Body of pancreas (tissue), 4 donors: ENCODE data around the gene KRT79. TPM values are rescaled to one million over a fixed set of nuclear protein-coding genes. Genes with fewer than 3 reads are reported as not detected.

ENCODE experiments used
- ATAC-seq: fragments of 150-250 bp; one replicate; pipeline ENCODE4 v1.9.1; 2016
- DNase-seq, 4 donors: peaks; one replicate each; pipeline ENCODE4 v3.0.0-alpha.2; 2019
- H3K27ac ChIP-seq, 4 donors: fragments of 200-600 bp; sonication (generic); 1 replicate in 3 of 4; 2 replicates in 1 of 4; pipeline versions ENCODE4 v1.5.1 to v1.6.1; 2016 to 2019; ENCODE audit warnings: mild to moderate bottlenecking in 1 of 4, mixed read lengths in 1 of 4, moderate library complexity in 1 of 4
- H3K27me3 ChIP-seq, 2 donors: fragments of 200-600 bp; sonication (generic); one replicate each; pipeline ENCODE4 v1.6.0; 2016; ENCODE audit warnings: mild to moderate bottlenecking in 1 of 2
- H3K36me3 ChIP-seq, 2 donors: fragments of 200-600 bp; sonication (generic); replicated peaks in 1 of 2; 2 replicates each; pipeline ENCODE4 v1.5.1; 2016; ENCODE audit warnings: low read depth in 2 of 2; ENCODE audit not compliant: insufficient read depth in 1 of 2
- H3K4me1 ChIP-seq: fragments of 200-600 bp; sonication (generic); one replicate; pipeline ENCODE4 v1.6.0; 2016
- H3K4me3 ChIP-seq, 2 donors: fragments of 200-600 bp; sonication (generic); 1 replicate in 1 of 2; 2 replicates in 1 of 2; pipeline ENCODE4 v1.5.1; 2016 to 2019
- H3K9me3 ChIP-seq, 3 donors: fragments of 200-600 bp; sonication (generic); 1 replicate in 2 of 3; 2 replicates in 1 of 3; pipeline ENCODE4 v1.5.1; 2016
- POLR2A ChIP-seq, 3 donors: fragments of 450-650 bp; IDR thresholded peaks; one replicate each; pipeline ENCODE4 v1.6.1; 2016; ENCODE audit warnings: antibody characterized with exemption in 3 of 3, mild to moderate bottlenecking in 2 of 3
- WGBS, 2 donors: methylation state at CpG; one replicate each; pipeline ENCODE4 v1.1.5; 2017; 5-methylcytosine and 5-hydroxymethylcytosine counted together
- intact Hi-C: fragments of 100-400 bp; cut with DNase I; formaldehyde crosslinking; loops from one replicate; pipeline ENCODE4 v1.15.1; 2023
- total RNA-seq, 2 donors: library from RNA; depleted of rRNA; stranded (reverse); fragments of >200 nt; gene quantifications; one replicate each; pipeline ENCODE4 v1.1.0, GENCODE V29; 2016
- TF ChIP-seq, protein P1 (sequence below), 7 experiments: fragments of 450-650 bp in 4 of 7; fragments of 200-600 bp in 3 of 7; sonication (generic) in 3 of 7; IDR thresholded peaks; one replicate each; pipeline ENCODE4 v1.5.1; 2016 to 2019; ENCODE audit warnings: antibody characterized with exemption in 7 of 7

The KRT79 gene
- total RNA-seq, 2 donors from 2014 or later: not detected

DNA sequence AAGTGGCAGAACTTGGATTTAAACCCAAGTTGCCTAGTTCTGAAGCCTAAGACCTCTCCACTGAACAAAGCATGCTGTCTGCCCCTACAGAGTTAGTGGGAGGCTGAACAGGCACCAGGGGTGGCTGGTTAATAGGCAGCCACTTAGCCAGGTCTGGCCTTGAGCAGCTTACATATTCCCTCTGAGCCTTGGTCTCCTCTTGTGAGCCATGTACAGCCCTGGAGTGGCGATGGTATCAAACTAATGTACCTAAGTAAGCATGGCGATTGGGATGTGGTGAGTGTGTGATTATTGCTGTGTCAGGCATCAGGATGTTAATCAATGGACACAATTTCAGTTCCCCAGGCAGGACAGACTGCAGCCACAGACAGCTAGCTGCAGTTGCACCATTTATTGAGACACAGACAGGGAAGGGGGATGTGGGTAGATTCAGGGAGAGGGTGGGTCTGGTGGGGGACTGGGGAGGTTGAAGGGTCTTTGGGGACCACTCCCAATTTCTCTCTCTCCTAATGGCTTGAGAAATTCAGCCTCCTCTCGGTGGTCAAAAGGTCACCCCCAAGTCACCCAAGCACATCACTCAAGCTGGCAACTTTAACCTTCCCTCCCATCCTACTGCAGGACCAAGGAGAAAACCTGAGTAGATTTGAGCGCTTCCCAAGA lies 12.9 kb downstream of the KRT79 start:
- H3K4me1 ChIP-seq: no peaks in the 10 kb centered on the region
- no peaks in the 10 kb centered on the region for H3K9me3 ChIP-seq
- TF ChIP-seq, protein P1, sequence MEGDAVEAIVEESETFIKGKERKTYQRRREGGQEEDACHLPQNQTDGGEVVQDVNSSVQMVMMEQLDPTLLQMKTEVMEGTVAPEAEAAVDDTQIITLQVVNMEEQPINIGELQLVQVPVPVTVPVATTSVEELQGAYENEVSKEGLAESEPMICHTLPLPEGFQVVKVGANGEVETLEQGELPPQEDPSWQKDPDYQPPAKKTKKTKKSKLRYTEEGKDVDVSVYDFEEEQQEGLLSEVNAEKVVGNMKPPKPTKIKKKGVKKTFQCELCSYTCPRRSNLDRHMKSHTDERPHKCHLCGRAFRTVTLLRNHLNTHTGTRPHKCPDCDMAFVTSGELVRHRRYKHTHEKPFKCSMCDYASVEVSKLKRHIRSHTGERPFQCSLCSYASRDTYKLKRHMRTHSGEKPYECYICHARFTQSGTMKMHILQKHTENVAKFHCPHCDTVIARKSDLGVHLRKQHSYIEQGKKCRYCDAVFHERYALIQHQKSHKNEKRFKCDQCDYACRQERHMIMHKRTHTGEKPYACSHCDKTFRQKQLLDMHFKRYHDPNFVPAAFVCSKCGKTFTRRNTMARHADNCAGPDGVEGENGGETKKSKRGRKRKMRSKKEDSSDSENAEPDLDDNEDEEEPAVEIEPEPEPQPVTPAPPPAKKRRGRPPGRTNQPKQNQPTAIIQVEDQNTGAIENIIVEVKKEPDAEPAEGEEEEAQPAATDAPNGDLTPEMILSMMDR (IDR thresholded peaks at IDR 0.05): no peak
- no peak for TF ChIP-seq POLR2A (IDR thresholded peaks at IDR 0.05)
- ATAC-seq: no peak
- no peak overlapping the region for H3K27ac ChIP-seq
- no peaks in the 10 kb centered on the region for H3K36me3 ChIP-seq
- no peaks in the 10 kb centered on the region for H3K27me3 ChIP-seq
- no peak overlapping the region for H3K4me3 ChIP-seq
- intact Hi-C loops: no loop called here
- 76 to 78% methylated on average over 2 to 4 of the region's 4 CpGs for WGBS, 2 donors
- DNase-seq: no peak

DNA sequence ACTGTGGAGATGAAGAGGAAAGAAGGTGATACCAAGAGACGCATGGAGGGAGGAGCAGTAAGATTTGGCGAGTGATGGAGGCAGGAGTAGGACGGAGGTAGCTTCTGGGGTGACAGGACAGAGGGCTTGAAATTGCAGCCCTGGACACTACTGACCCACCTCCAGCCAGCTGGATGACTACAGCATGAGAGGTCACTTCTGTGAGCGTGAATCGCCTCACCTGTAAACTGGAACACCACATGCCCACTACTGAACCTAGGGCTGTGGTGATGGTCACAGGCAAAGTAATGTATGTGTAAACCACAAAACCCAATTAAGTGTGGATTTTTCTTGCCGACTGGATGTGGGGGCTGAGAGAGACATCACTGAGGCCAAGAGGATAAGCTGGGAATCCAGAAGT lies 13.6 kb downstream of the KRT79 start:
- no peak for ATAC-seq
- 88 to 96% methylated on average over 6 of the region's 6 CpGs for WGBS, 2 donors
- intact Hi-C loops: no loop called here
- Histone ChIP-seq H3K27me3 (no peaks in the 10 kb centered on the region), H3K9me3 (no peaks in the 10 kb centered on the region), H3K4me1 (no peaks in the 10 kb centered on the region), H3K36me3 (no peaks in the 10 kb centered on the region), H3K4me3 (no peak overlapping the region), H3K27ac (no peak overlapping the region)
- no peak for DNase-seq
- TF ChIP-seq, protein P1 (IDR thresholded peaks at IDR 0.05): no peak
- TF ChIP-seq POLR2A (IDR thresholded peaks at IDR 0.05): no peak

DNA sequence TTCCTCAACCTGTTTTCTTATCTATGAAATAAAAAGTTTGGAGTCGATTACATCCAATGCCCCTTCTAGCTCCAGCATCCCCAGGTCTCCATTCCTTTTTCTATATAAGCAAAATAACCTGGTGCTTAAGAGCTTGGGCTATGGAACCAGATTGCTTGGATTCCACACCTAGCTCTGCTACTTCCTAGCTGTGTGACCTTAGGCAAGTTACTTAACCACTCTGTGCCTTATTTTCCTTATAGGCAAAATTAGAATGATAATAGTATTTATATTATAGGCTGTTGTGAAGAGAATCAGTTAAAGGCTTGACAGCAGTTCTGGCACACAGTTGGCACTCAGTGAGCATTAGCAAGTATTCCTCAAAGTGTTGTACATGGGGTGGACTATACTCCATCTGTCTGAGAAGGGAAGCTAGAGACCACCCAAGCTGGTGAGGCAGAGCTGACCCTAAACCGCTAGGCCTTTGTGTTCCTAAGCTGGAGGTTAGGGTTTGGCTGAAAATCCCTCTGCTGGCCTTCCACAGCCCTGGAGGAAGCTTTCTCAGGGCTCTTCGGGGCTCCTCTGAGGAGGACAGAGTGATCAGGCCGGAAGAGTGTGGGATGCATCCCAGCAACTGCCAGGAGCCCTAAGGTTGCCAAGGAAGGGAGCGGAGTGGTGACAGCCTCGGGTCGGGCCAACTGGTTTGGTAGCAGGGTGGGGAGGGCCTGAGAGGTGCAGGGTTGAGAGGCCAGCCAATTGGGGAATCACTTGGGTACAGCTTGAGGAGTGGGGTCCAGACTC lies 14.2 kb downstream of the KRT79 start:
- H3K9me3 ChIP-seq: no peaks in the 10 kb centered on the region
- no peaks in the 10 kb centered on the region for H3K4me1 ChIP-seq
- no peaks in the 10 kb centered on the region for H3K27me3 ChIP-seq
- no peak overlapping the region for H3K27ac ChIP-seq
- no peak for ATAC-seq
- no peak for DNase-seq
- no peaks in the 10 kb centered on the region for H3K36me3 ChIP-seq
- WGBS, 2 donors: 72 to 89% methylated on average over 5 to 7 of the region's 7 CpGs
- no peak overlapping the region for H3K4me3 ChIP-seq
- intact Hi-C loops: no loop called here
- TF ChIP-seq, protein P1 (IDR thresholded peaks at IDR 0.05): no peak
- no peak for TF ChIP-seq POLR2A (IDR thresholded peaks at IDR 0.05)

DNA sequence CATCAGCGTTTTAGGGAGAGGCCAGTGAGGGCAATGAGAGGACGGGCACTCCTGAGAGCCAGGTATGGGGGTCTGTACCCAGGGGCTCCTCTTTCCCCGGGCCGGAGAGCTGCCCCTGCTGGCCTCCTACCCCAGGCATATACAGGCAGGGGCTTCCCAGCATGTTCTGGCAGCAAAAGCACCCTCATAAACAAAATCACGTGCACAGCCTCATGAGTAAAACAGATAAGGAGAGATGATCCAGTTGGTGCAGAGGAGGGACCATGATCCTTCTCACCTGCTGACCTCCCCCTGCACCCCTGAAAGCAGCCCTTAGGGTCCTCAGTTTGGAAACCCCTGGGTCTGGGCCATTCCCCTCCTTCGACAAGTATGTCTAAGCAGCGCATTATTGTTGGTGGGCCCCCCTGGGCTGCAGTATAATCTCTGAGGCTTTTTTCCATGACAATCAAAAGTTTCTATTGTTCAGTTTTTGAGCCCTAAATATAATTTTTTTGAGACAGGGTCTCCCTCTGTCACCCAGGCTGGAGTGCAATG lies 15.2 kb downstream of the KRT79 start:
- H3K4me1 ChIP-seq: peaks cover 7% of the 10 kb centered on the region
- no peaks in the 10 kb centered on the region for H3K27me3 ChIP-seq
- no peak for TF ChIP-seq POLR2A (IDR thresholded peaks at IDR 0.05)
- TF ChIP-seq, protein P1 (IDR thresholded peaks at IDR 0.05): no peak
- no peaks in the 10 kb centered on the region for H3K36me3 ChIP-seq
- H3K9me3 ChIP-seq: no peaks in the 10 kb centered on the region
- ATAC-seq (no peak), DNase-seq (no peak)
- 50 to 58% methylated on average over 7 of the region's 7 CpGs for WGBS, 2 donors
- H3K4me3 ChIP-seq: no peak overlapping the region
- intact Hi-C loops: no loop called here
- H3K27ac ChIP-seq: no peak overlapping the region
